Adipocyte (in vitro differentiated cells): ENCODE results near the gene ARL13A.
"Not testable (repeated sequence)": the region's sequence is repeated elsewhere in the genome, so short reads cannot be mapped to it uniquely, and the experiment has no call there.

Experiments
- DNase-seq: peaks from one replicate; pipeline ENCODE4 v3.0.0-alpha.2; 2015; ENCODE audit warnings: low read depth
- H3K27me3 ChIP-seq: replicated peaks from 2 replicates; pipeline ENCODE4 v1.7.0; 2013; ENCODE audit warnings: mild to moderate bottlenecking, low read length, moderate library complexity; ENCODE audit not compliant: control insufficient read depth, insufficient read depth
- H3K36me3 ChIP-seq: 2 replicates; pipeline ENCODE4 v1.7.0; 2013; ENCODE audit warnings: low read length, mild to moderate bottlenecking, moderate library complexity; ENCODE audit not compliant: control insufficient read depth, insufficient read depth, severe bottlenecking
- H3K4me1 ChIP-seq: 2 replicates; pipeline ENCODE4 v1.7.0; 2013; ENCODE audit warnings: mild to moderate bottlenecking, low read length, moderate library complexity; ENCODE audit not compliant: control insufficient read depth, insufficient read depth
- H3K4me3 ChIP-seq: 2 replicates; pipeline ENCODE4 v1.7.0; 2013; ENCODE audit warnings: mild to moderate bottlenecking, low read length, moderate library complexity
- H3K9ac ChIP-seq: 2 replicates; pipeline ENCODE4 v1.7.0; 2013; ENCODE audit warnings: mild to moderate bottlenecking, low read length, moderate library complexity
- H3K9me3 ChIP-seq: 2 replicates; pipeline ENCODE4 v1.7.0; 2013; ENCODE audit warnings: mild to moderate bottlenecking, low read length, moderate library complexity; ENCODE audit not compliant: control insufficient read depth

The ARL13A gene

GRCh38 chrX:100994352-100995281 is 25.1 kb downstream of the ARL13A start:
- no peaks in the 10 kb centered on the region for H3K4me1 ChIP-seq
- H3K27me3 ChIP-seq = no peaks in the 10 kb centered on the region
- no peak for DNase-seq
- no peak overlapping the region for H3K9ac ChIP-seq
- H3K36me3 ChIP-seq = no peaks in the 10 kb centered on the region
- peaks cover 12% of the 10 kb centered on the region for H3K9me3 ChIP-seq
- H3K4me3 ChIP-seq = no peak overlapping the region

- no peak overlapping the region for H3K4me3 ChIP-seq
- no peaks in the 10 kb centered on the region for H3K36me3 ChIP-seq
- H3K27me3 ChIP-seq = no peaks in the 10 kb centered on the region
- DNase-seq = peak; percentile 35
- H3K9me3 ChIP-seq = peaks cover 12% of the 10 kb centered on the region
- H3K4me1 ChIP-seq = no peaks in the 10 kb centered on the region
- no peak overlapping the region for H3K9ac ChIP-seq
Measured at GRCh38 chrX:100995469-100995868, 26.0 kb downstream of the ARL13A start.

GRCh38 chrX:100999451-100999850 is 29.9 kb downstream of the ARL13A start:
- Histone ChIP-seq H3K9ac (no peak overlapping the region), H3K27me3 (no peaks in the 10 kb centered on the region), H3K4me1 (no peaks in the 10 kb centered on the region), H3K36me3 (no peaks in the 10 kb centered on the region), H3K9me3 (peaks cover 12% of the 10 kb centered on the region), H3K4me3 (no peak overlapping the region)
- no peak for DNase-seq

- Histone ChIP-seq H3K9ac (no peak overlapping the region), H3K4me1 (no peaks in the 10 kb centered on the region), H3K9me3 (no peaks in the 10 kb centered on the region), H3K27me3 (no peaks in the 10 kb centered on the region), H3K4me3 (no peak overlapping the region), H3K36me3 (peaks cover 17% of the 10 kb centered on the region)
- peak; percentile 29 for DNase-seq
Measured at GRCh38 chrX:101009090-101009489, 39.6 kb downstream of the ARL13A start.

GRCh38 chrX:101012031-101012430 is 42.5 kb downstream of the ARL13A start:
- not testable (repeated sequence) for H3K27me3 ChIP-seq, H3K9ac ChIP-seq, H3K4me1 ChIP-seq, DNase-seq, H3K9me3 ChIP-seq, H3K4me3 ChIP-seq
- peaks cover 32% of the 10 kb centered on the region for H3K36me3 ChIP-seq

GRCh38 chrX:101022020-101022419 is 52.5 kb downstream of the ARL13A start:
- H3K36me3 ChIP-seq = peaks cover 20% of the 10 kb centered on the region
- H3K9ac ChIP-seq = no peak overlapping the region
- H3K4me1 ChIP-seq = no peaks in the 10 kb centered on the region
- no peak for DNase-seq
- no peak overlapping the region for H3K4me3 ChIP-seq
- H3K9me3 ChIP-seq = peaks cover 7% of the 10 kb centered on the region
- peaks cover 8% of the 10 kb centered on the region for H3K27me3 ChIP-seq

- no peaks in the 10 kb centered on the region for H3K9me3 ChIP-seq
- no peak for DNase-seq
Measured at GRCh38 chrX:101025126-101025525, 55.6 kb downstream of the ARL13A start.

GRCh38 chrX:101028562-101028961 is 59.1 kb downstream of the ARL13A start:
- Histone ChIP-seq H3K4me1 (no peaks in the 10 kb centered on the region), H3K36me3 (peaks cover 8% of the 10 kb centered on the region), H3K9me3 (no peaks in the 10 kb centered on the region), H3K27me3 (no peaks in the 10 kb centered on the region), H3K9ac (no peak overlapping the region), H3K4me3 (no peak overlapping the region)
- no peak for DNase-seq

More at GRCh38 chrX:101025126-101025525, 55.6 kb downstream of the ARL13A start:
- Histone ChIP-seq H3K4me3 (no peak overlapping the region), H3K9ac (no peak overlapping the region), H3K4me1 (no peaks in the 10 kb centered on the region), H3K27me3 (peaks cover 3% of the 10 kb centered on the region), H3K36me3 (peaks cover 16% of the 10 kb centered on the region)

- peaks cover 8% of the 10 kb centered on the region for H3K36me3 ChIP-seq
- H3K9me3 ChIP-seq = no peaks in the 10 kb centered on the region
- H3K9ac ChIP-seq = no peak overlapping the region
- H3K27me3 ChIP-seq = no peaks in the 10 kb centered on the region
- no peak overlapping the region for H3K4me3 ChIP-seq
- no peak for DNase-seq
- no peaks in the 10 kb centered on the region for H3K4me1 ChIP-seq
Measured at GRCh38 chrX:101029665-101030064, 60.2 kb downstream of the ARL13A start.

GRCh38 chrX:101037231-101037630 is 67.7 kb downstream of the ARL13A start:
- Histone ChIP-seq H3K4me3 (no peak overlapping the region), H3K36me3 (peaks cover 8% of the 10 kb centered on the region)

GRCh38 chrX:101040197-101040596 is 70.7 kb downstream of the ARL13A start:
- H3K36me3 ChIP-seq = peaks cover 8% of the 10 kb centered on the region
- H3K9me3 ChIP-seq = no peaks in the 10 kb centered on the region
- no peak overlapping the region for H3K4me3 ChIP-seq
- H3K9ac ChIP-seq = no peak overlapping the region
- no peaks in the 10 kb centered on the region for H3K4me1 ChIP-seq
- no peak for DNase-seq
- no peaks in the 10 kb centered on the region for H3K27me3 ChIP-seq

More at GRCh38 chrX:101037231-101037630, 67.7 kb downstream of the ARL13A start:
- Histone ChIP-seq H3K9me3 (no peaks in the 10 kb centered on the region), H3K9ac (no peak overlapping the region), H3K27me3 (no peaks in the 10 kb centered on the region), H3K4me1 (no peaks in the 10 kb centered on the region)
- no peak for DNase-seq
